SJCRH30 (cell line): ENCODE measurements around the gene RCBTB2. TPM values are rescaled to one million over a fixed set of nuclear protein-coding genes. Genes with fewer than 3 reads are reported as not detected.

ENCODE experiments used
- DNase-seq, 2 experiments: peaks; one replicate each; pipeline ENCODE4 v3.0.0-alpha.2; 2015 to 2020
- H3K27ac ChIP-seq: fragments of 250-450 bp; sonication (Bioruptor Pico); 2 replicates; pipeline ENCODE4 v1.5.1; 2020; ENCODE audit warnings: mild to moderate bottlenecking, moderate library complexity
- H3K27me3 ChIP-seq: fragments of 250-450 bp; sonication (Bioruptor Pico); 2 replicates; pipeline ENCODE4 v1.5.1; 2020; ENCODE audit warnings: mild to moderate bottlenecking, moderate library complexity
- H3K36me3 ChIP-seq: fragments of 250-450 bp; sonication (Bioruptor Pico); 2 replicates; pipeline ENCODE4 v1.5.1; 2020; ENCODE audit warnings: mild to moderate bottlenecking, moderate library complexity
- H3K4me1 ChIP-seq: fragments of 250-450 bp; sonication (Bioruptor Pico); 2 replicates; pipeline ENCODE4 v1.5.1; 2020; ENCODE audit warnings: mild to moderate bottlenecking, moderate library complexity
- H3K4me3 ChIP-seq: fragments of 250-450 bp; sonication (Bioruptor Pico); 2 replicates; pipeline ENCODE4 v1.5.1; 2020; ENCODE audit warnings: mild to moderate bottlenecking, moderate library complexity
- H3K9me3 ChIP-seq: fragments of 250-450 bp; sonication (Bioruptor Pico); replicated peaks from 2 replicates; pipeline ENCODE4 v1.5.1; 2020; ENCODE audit warnings: mild to moderate bottlenecking, moderate library complexity
- total RNA-seq: library from RNA; depleted of rRNA; stranded (reverse); fragments of >200 nt; shearing (Covaris generic); gene quantifications from 2 replicates; pipeline ENCODE4 v1.2.3, GENCODE V29; 2014

RCBTB2 gene
- total RNA-seq, 1 experiment from 2014 or later = 5.1 TPM

DNA sequence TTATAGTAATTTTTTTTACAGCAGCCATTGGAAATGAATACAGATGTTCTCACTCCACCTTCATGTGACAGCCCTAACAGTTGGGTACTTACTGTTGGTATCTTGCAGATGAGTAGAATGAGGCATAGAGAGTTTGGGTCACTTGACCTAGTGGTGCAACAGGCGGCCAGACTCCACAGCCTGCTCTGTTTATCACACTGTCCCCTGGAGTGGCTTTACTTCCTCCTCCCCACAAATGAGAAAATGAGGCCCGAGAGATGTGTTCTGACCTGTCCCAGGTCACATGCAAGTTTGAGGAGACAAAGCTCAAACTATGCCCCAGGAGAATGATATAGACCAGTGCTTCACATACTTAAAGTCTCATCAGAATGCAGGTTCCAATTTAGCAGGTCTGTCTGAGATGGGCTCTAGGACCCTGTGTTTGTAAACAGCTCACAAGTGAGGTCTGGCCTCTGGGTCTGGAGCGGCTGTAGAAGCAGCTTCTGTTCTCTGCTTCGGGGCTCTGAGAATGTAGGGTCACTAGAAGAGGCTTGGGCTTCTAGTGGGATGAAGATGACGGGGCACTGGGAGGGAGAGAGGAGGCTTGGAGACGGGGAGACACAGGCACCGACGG is 37.4 kb upstream of the RCBTB2 start:
- H3K36me3 ChIP-seq = no peaks in the 10 kb centered on the region
- peaks cover 8% of the 10 kb centered on the region; the same call in 1 of the 2 replicates for H3K4me1 ChIP-seq
- H3K9me3 ChIP-seq = no peaks in the 10 kb centered on the region
- H3K27me3 ChIP-seq = no peaks in the 10 kb centered on the region
- H3K27ac ChIP-seq = peak overlapping the region; percentile 62; the same call in 1 of the 2 replicates
- no peak for DNase-seq
- no peak overlapping the region for H3K4me3 ChIP-seq

DNA sequence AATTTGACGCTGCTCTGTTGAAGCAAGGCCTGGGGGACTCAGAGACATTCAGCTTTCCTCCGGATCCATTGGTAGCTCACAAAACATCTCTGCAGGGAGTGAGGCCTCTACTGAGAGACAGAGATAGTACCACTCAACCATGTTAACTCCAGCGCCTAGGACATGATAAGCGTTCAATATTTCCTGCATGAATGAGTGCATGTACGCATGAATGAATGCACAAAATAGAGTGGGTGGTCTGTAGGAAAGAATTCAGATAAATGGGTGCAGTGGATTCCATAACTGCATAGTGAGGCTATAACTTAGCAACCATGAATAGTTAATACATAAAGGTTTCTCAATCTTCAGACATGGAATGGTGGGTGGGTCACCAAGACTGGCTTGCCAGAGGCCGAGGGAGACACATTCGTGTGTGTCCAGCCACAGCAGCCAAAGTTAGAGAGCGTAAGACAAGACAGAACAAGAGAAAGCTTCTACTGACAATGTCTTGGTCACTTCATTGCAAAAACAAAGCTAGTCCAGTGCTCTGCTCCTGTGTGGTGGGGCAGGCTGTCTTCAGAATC is 36.3 kb upstream of the RCBTB2 start:
- no peak overlapping the region for H3K4me3 ChIP-seq
- H3K4me1 ChIP-seq = peaks cover 8% of the 10 kb centered on the region; the same call in 1 of the 2 replicates
- H3K27ac ChIP-seq = no peak overlapping the region
- no peak for DNase-seq
- no peaks in the 10 kb centered on the region for H3K36me3 ChIP-seq
- H3K27me3 ChIP-seq = no peaks in the 10 kb centered on the region
- no peaks in the 10 kb centered on the region for H3K9me3 ChIP-seq

DNA sequence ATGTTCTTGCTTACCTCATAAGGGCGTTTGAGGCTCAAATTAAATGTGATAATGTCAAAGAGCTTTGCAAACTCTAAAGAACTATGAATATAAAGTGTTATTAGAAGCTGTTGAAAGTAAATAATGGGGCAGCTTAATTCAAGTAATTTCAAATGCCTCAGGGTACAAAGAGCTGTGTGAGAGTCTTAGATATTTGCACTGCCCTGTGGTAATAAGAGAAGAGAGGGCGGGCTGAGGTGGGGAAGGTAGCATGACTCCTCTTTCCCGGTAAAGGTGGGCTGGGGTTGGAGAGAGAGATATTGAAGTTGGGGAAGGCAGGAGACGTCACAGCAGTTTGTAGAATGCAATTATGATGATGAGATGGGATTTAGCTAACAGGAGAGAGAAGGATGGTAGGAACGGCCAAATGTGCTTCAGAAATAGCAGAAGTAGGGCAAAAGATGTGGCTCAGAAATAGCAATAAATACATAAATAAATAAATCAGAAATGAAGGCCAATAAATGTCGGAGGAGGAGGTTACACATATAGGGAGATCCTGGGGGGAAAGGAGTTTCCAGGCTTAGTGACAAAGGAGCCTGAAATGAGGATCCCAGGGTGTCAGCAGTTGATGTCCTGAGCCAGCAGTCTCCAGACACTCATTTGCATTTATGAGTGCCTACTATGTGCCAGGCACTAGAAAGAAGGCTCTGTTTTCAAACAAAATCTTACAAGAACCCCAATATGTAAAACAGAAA is 35.7 kb upstream of the RCBTB2 start:
- Histone ChIP-seq H3K27ac (no peak overlapping the region), H3K4me3 (no peak overlapping the region), H3K9me3 (no peaks in the 10 kb centered on the region), H3K36me3 (no peaks in the 10 kb centered on the region), H3K27me3 (no peaks in the 10 kb centered on the region), H3K4me1 (peaks cover 8% of the 10 kb centered on the region; the same call in 1 of the 2 replicates)
- no peak for DNase-seq

DNA sequence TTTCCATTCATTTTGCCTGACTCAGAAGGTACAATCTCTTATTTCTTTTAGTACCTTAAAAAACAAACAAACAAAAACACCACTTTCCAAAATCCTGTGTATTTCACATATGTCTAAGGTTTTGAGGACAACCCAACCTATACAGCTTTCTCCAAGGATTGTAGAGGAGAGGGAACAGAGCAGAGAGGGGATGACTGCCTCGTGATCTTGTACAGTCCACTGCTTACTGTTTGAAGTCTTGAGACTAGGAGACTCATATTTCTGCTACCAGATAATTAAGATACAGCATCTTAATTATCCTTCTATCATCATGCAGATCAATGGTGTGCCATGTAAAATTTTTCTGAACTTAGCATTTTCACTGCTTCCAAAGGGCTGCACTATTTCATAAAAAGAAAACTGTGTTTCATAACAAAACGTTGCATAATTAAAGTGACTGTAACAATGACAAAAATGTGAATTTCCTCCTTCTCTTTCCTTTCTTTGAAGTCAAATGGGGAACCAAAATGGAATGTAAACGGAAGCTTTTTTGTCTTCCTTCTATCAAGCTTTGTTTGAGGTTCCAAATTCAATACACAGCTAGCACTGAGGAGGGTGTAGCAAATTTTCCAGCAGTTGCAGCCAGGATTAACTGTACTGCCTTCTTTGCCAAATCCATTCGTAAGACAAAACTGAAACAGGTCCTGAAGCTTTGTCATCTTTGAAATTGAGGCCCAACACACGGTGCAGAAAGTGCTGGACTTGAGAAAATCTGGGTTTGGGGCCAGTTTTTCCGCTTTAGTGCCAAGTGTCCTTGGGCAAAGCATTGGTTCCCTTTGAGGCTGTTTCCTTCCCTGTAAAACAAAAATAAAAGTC is 34.9 kb upstream of the RCBTB2 start:
- no peak overlapping the region for H3K27ac ChIP-seq
- no peak for DNase-seq
- H3K9me3 ChIP-seq = no peaks in the 10 kb centered on the region
- H3K4me3 ChIP-seq = no peak overlapping the region
- H3K36me3 ChIP-seq = no peaks in the 10 kb centered on the region
- peaks cover 8% of the 10 kb centered on the region; the same call in 1 of the 2 replicates for H3K4me1 ChIP-seq
- no peaks in the 10 kb centered on the region for H3K27me3 ChIP-seq

DNA sequence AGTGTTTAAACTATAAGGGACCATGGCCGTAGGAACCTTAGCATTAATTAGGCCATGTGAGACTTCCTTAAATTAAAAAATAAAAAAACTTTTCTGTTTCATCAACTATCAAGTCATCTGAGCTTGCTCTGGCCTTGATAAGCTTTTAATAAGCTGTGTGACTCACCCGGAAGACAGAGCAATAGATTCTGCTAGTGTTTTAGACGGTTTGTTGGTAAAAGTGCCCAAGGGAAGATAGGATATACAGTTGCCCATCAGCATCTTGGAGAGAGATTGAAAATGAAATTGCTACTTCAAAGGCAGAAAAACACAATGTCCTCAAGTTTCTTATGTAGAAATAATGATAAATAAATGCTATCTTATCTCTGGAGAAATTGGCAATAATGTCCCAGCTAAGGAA is 31.2 kb upstream of the RCBTB2 start:
- no peaks in the 10 kb centered on the region; the same call in 1 of the 2 replicates for H3K4me1 ChIP-seq
- H3K36me3 ChIP-seq = no peaks in the 10 kb centered on the region
- no peaks in the 10 kb centered on the region for H3K9me3 ChIP-seq
- DNase-seq = no peak
- H3K4me3 ChIP-seq = no peak overlapping the region
- no peak overlapping the region for H3K27ac ChIP-seq
- no peaks in the 10 kb centered on the region for H3K27me3 ChIP-seq

DNA sequence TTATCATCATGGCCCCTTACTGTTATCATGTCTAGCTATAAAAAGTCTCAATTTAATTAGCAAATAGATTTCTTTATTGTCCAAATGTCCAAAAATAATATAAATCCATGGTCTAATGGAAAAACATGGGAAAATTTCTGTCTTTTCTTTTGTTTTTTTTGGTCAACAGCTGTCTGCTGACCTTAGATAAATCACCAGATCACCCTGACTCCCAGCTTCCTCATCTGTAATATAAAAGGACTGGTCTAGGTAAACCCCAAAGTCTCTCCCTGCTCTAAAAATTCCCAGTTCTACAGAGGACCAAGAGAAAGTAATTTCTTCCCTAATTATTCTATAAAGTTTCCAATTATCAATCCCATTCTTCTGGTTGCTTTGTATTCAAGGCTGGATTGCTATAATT is 30.7 kb upstream of the RCBTB2 start:
- Histone ChIP-seq H3K4me3 (no peak overlapping the region), H3K27ac (no peak overlapping the region), H3K36me3 (no peaks in the 10 kb centered on the region), H3K9me3 (no peaks in the 10 kb centered on the region), H3K4me1 (no peaks in the 10 kb centered on the region; the same call in 1 of the 2 replicates), H3K27me3 (no peaks in the 10 kb centered on the region)
- DNase-seq = no peak

DNA sequence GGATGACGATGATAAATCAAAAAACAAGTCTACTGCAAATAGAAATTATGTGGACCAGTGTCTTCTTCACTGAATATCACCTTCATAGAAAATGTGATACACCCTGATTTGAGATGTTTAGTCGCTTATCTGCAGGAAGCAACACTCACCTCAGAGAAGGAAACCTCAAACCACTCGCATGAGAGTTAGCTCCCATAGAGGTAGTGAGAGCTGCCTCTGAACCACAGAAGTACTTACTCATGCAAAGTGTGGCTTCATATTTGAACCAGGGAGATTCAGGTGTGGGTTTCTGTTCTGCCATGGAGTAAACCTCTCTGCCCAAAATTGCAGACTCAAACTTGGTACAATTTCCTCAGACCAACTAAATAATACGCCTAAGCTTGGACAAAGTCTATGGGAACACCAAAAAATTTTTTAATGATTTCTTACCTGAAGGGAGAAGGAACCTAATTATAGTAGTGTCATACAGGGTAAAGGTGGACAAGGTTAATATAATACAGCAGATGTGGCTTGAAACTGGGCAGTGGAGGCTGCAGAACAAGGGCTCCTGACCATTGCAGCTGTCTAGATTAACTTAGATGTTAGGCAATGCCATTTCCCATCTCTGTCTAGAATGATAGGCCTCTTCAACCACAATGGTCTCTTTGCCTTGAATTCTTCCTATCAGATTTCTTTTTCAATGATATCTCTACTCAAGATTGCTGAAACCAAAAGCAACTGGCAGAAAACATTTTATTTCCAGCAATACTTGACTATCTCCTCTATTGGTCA is 29.6 kb upstream of the RCBTB2 start:
- DNase-seq = no peak
- no peaks in the 10 kb centered on the region for H3K27me3 ChIP-seq

DNA sequence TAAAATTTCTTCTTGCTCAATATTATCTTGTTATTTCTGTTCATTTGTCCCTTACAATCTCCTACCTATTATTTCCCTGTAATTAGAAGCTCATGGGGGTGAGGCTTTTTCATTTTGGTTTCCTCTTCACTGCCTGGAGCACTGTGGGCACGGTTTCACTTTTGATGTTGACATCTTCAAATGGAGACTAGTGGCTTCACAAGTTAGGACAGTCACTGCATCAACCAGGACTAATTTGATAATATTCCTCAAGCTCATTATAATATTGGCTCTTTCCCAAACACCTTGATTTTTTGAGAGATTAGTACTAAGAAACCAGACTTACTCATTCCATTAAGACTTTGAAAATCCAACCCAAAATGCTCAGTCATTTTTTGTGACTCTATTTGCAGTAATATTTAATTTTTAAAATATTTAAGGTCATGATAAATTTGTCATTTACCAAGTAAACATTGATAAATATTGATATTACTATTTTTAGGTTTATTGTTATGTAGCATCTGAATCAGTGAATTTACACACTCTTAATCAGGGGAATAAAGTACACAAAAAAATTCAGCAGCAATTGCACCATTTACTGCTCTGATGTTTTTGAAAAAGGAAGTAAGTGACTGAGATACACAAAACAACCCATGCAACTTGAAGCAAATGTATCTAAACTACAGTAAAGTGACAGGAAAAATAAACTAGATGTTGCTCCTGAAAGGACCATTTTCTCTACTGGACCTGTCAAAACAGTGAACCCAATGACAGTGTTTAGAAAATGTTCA is 28.8 kb upstream of the RCBTB2 start:
- no peaks in the 10 kb centered on the region; the same call in 1 of the 2 replicates for H3K4me1 ChIP-seq
- DNase-seq = no peak
- H3K27ac ChIP-seq = no peak overlapping the region
- H3K36me3 ChIP-seq = no peaks in the 10 kb centered on the region
- no peaks in the 10 kb centered on the region for H3K27me3 ChIP-seq
- H3K4me3 ChIP-seq = no peak overlapping the region
- H3K9me3 ChIP-seq = no peaks in the 10 kb centered on the region

More for the DNA sequence above, 29.6 kb upstream of the RCBTB2 start:
- Histone ChIP-seq H3K9me3 (no peaks in the 10 kb centered on the region), H3K4me1 (no peaks in the 10 kb centered on the region; the same call in 1 of the 2 replicates), H3K27ac (no peak overlapping the region), H3K36me3 (no peaks in the 10 kb centered on the region), H3K4me3 (no peak overlapping the region)

DNA sequence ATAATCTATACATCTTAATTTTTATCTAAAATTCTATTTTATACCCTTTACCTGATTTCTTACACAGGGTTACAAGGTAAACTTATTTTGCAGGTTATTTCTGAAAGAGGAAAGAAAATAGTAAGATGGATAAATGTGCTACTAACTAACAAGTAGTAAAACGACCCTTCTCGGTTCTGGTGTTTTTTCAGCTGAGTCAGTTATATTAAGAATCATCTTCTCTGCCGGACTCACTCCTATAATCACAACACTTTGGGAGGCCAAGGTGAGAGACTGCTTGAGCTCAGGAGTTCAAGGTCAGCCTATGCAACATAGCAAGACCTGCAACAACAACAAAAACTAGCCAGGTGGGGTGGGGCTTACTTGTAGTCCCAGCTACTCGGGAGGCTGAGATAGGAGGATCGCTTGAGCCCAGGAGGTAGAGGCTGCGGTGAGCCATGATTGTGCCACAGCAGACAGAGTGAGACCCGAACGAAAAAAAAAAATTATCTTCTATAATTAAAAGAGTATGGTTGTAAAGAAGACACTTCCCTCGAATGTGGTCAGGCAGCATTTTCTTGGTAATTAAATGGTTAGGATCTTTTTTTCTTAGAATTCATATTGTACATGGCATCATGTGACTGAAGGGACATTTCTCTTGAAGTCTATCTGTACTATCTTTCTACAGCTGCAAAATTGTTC is 27.9 kb upstream of the RCBTB2 start:
- no peaks in the 10 kb centered on the region for H3K27me3 ChIP-seq
- H3K4me3 ChIP-seq = no peak overlapping the region
- no peaks in the 10 kb centered on the region; the same call in 1 of the 2 replicates for H3K4me1 ChIP-seq
- no peak for DNase-seq
- H3K36me3 ChIP-seq = no peaks in the 10 kb centered on the region
- H3K9me3 ChIP-seq = no peaks in the 10 kb centered on the region
- no peak overlapping the region for H3K27ac ChIP-seq

DNA sequence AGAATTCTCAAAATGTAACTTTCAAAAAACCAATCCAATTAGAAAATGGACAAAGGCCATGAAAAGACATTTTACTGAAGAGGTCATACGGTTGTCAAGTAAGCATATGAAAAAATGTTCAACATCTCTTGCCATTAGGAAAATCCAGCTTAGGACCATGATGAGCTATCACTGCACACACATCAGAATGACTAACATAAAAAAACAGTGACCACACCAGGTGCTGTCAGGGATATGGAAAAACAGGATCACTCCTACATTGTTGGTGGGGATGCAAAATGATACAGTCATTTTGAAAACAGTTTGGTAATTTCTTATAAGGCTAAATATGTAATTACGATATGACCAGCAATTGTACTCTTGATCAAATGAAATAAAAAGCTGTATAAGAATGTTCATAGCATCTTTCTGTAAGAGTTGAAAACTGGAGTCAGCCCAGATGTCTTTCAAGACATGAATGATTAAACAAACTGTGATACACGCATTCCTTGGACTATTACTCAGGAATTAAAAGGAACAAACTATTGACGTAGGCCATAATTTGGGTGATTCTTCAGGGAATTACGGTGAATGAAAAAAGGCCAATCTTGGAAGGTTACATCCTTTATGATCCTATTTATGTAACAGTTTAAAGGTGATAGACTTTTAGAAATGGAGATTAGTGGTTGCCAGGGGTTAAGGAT is 26.9 kb upstream of the RCBTB2 start:
- no peak for DNase-seq
- no peak overlapping the region for H3K27ac ChIP-seq
- no peak overlapping the region for H3K4me3 ChIP-seq
- H3K9me3 ChIP-seq = no peaks in the 10 kb centered on the region
- H3K27me3 ChIP-seq = no peaks in the 10 kb centered on the region
- no peaks in the 10 kb centered on the region; the same call in 1 of the 2 replicates for H3K4me1 ChIP-seq
- H3K36me3 ChIP-seq = no peaks in the 10 kb centered on the region

DNA sequence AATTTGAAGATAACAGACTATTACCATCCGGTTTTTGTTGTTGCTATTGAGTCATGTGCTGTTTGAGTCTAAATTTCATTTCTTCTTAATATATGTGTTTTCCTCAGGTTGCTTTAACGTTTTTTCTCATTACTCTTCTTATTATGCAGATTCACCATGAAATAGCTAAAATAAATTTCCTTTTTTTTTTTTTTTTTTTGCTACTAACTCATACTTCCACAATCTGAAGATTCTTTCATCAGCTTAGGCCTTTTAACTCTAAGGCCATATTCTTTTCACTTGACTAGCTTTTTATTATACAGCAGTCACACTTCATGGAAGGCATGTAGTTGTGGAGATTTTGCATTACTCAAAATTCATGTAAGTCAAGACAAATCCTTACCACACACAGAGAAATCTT is 23.9 kb upstream of the RCBTB2 start:
- Histone ChIP-seq H3K9me3 (no peaks in the 10 kb centered on the region), H3K27me3 (no peaks in the 10 kb centered on the region), H3K4me3 (no peak overlapping the region), H3K36me3 (no peaks in the 10 kb centered on the region), H3K27ac (no peak overlapping the region), H3K4me1 (no peaks in the 10 kb centered on the region; the same call in 1 of the 2 replicates)
- DNase-seq = no peak

DNA sequence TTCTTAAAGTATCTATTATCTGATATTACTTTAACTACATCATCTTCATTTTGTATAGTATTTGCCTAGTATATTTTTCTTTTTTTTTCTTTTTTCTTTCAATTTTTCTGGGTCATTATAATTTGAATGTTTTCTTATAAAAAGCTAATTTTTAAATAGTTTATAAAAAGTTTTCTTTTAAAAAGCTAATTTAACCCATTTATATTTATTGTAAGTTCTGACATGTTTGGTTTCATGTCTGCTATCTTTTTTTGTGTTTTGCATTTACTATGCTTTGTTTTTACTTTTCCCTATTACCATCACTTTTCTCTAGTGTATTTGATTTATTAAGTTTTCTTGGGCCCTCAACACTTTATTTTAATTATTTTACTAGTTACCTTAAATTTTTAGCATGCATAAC is 22.6 kb upstream of the RCBTB2 start:
- Histone ChIP-seq H3K4me1 (no peaks in the 10 kb centered on the region; the same call in 1 of the 2 replicates), H3K27ac (no peak overlapping the region), H3K36me3 (no peaks in the 10 kb centered on the region), H3K4me3 (no peak overlapping the region), H3K27me3 (no peaks in the 10 kb centered on the region), H3K9me3 (no peaks in the 10 kb centered on the region)
- DNase-seq = no peak

DNA sequence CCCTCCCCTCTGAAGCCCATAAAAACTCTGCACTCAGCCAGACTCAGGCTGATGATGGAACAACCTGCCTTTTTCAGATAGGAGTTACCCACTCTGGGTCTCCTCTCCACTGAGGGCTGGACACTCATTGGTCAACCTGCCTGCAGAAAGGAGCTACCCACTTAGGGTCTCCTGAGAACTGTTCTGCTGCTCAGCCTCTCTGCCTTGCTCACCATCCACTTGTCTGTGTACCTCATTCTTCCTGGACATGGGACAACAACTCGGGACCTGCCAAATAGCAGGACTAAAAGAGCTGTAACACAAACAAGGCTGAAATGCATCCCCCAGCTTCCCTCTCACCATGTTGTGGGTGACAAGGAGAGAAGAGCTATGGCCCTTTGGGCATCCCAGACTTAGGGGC is 18.4 kb upstream of the RCBTB2 start:
- Histone ChIP-seq H3K4me1 (no peaks in the 10 kb centered on the region), H3K4me3 (no peak overlapping the region), H3K27me3 (no peaks in the 10 kb centered on the region), H3K9me3 (no peaks in the 10 kb centered on the region), H3K36me3 (no peaks in the 10 kb centered on the region), H3K27ac (no peak overlapping the region)
- DNase-seq = no peak
